GM12801 (cell line): ENCODE results near the gene DLL4.

ENCODE experiments used
- TF ChIP-seq, protein P1 (sequence below): IDR thresholded peaks from one replicate; pipeline ENCODE4 v1.5.1; 2011; ENCODE audit warnings: control low read depth; ENCODE audit not compliant: insufficient read length; ENCODE audit errors: extremely low read depth

Gene DLL4

GRCh38 chr15:40949756-40950207, 20.6 kb downstream of the DLL4 start:
- TF ChIP-seq, protein P1, sequence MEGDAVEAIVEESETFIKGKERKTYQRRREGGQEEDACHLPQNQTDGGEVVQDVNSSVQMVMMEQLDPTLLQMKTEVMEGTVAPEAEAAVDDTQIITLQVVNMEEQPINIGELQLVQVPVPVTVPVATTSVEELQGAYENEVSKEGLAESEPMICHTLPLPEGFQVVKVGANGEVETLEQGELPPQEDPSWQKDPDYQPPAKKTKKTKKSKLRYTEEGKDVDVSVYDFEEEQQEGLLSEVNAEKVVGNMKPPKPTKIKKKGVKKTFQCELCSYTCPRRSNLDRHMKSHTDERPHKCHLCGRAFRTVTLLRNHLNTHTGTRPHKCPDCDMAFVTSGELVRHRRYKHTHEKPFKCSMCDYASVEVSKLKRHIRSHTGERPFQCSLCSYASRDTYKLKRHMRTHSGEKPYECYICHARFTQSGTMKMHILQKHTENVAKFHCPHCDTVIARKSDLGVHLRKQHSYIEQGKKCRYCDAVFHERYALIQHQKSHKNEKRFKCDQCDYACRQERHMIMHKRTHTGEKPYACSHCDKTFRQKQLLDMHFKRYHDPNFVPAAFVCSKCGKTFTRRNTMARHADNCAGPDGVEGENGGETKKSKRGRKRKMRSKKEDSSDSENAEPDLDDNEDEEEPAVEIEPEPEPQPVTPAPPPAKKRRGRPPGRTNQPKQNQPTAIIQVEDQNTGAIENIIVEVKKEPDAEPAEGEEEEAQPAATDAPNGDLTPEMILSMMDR, result no peak

GRCh38 chr15:40951764-40952163, 22.6 kb downstream of the DLL4 start:
- TF ChIP-seq, protein P1, result no peak

DNA sequence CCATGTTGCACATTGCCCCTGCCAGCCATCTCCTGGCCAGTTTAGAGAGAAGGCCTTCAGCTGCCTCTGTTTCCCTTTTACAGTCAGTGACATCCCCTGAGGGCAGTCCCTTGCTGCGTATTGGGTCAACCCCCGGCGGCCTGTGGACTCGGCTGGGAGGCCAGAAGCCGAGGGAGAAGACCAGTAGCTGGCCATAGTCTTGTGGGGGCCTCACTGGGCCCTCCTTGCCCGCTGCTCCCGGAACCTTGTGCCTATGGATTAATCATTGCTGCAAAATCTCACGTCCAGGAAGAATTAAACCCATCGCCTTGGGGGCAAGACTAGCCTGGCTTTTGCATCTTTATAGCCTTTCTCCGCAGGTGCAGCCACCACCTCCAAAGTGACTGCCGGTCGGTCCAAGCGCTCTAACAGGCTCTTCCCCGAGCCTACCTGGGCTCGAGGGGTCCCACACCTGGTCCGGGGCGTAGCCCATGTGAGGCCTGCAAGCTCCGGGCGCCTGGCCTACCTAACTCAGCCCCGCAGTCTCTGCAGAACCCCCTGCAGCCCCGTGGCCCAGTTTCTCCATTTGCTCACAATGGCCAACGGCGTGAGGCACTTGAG, 23.3 kb downstream of the DLL4 start:
- TF ChIP-seq, protein P1, result no peak

DNA sequence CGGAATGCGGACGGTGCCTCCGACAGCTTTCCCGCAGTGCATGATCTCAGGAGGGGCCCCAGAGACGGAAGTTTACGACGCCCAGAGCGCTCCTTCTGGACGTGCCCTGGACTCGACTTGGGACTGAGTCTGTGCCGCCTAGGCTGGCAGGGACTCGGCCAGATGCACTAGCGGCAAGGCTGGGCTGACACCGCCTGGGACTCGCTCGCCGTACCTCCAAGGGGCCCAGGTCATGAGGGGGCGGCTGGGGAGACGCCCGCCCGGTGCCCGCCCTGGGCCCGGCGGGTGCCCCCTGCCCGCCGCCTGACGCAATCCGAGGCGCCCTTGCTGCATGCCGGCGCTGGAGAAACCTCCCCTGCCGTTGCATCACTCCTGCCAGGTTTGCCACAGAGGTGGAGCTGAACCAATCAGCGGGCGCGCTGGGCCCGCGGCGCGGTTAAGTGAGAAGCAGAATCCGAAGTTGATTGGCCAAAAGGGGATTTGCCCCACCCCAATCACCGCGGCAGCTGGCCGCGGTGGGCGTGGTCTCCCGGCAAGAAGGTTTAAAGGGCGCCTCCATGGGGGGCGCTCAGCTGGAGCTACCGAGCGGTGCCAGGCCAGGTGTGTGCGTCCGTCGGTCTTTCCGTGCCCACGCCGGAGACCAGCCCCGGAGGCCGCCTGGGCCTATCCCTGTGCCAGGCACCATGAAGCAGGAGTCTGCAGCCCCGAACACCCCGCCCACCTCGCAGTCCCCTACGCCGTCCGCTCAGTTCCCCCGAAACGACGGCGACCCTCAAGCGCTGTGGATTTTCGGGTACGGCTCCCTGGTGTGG, 24.0 kb downstream of the DLL4 start, which contains the start of gene CHAC1:
CHAC1 (plus strand) TSS at position 571 of the 812 bp plus-strand sequence; CDS start at position 684, 113 bp downstream.
- TF ChIP-seq, protein P1, result no peak

DNA sequence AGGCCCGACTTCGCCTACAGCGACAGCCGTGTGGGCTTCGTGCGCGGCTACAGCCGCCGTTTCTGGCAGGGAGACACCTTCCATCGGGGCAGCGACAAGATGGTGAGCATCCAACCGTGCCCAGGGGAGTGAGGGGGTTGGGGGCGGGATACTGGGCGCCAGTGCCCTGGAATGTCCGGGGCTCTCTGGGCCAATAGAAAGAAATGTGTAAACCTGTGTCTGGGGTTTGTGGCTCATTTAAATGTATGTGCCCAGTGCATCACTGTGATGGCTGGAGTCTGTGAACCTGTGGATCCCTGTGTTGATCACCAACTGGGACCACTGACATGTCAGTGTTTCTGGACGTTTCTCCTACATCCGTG, 24.6 kb downstream of the DLL4 start:
- TF ChIP-seq, protein P1, result no peak

- TF ChIP-seq, protein P1, result no peak
Measured at GRCh38 chr15:40955141-40955903, 26.2 kb downstream of the DLL4 start.

DNA sequence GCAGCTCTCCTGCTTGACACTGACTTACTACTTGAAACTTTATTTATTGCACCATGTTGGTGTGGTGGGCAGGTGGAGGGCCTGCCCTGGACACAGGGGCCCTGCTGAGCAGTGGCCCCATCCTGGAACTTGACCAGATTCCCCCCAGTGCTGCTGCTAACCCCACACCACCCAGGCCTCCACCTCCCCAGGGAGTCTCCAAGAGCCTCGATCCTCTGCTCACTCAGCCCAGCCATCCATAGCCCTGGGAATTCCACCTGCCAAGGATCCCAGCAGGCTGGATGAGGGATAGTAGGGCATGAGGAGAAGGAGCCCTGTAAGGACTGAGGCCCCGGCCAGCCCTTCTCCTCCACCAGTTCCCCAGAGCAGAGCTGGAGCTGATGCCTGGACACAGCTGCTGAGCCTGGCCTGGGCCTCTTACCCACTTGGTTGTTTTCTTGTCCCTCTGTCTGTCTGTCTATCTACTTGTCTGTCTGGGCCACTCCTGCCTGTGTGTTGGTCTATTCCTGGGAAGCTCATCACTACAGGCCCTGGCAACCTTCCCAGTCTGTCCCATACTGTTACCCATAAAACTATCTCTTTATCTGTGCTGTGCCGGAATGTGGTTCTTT, 26.9 kb downstream of the DLL4 start:
- TF ChIP-seq, protein P1, result no peak
